ENCODE data around the gene PLS1. TPM values are rescaled to one million over a fixed set of nuclear protein-coding genes. Genes with fewer than 3 reads are reported as not detected.

PLS1 gene
- total RNA-seq, 4 donors from 2014 or later = 13.3 to 21.3 (median 16.8) TPM

DNA sequence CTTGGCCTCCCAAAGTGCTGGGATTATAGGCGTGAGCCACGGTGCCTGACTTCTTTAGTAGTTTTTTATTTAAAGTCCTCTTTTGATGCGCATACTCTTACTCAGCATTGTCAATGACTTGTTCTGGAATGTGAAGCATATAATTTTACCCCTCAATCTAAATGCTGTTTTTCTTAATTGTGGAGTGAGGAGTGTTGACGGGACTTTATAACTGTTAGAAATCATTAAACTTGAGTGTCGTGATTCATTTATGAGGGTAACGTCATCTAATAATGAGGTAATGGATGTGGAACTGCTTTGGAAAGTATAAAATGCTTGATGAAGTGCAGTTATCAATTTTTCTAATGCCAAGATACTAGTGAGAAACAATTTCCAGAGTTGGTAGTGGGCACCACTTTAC lies 48.3 kb downstream of the PLS1 start:
- no peak for DNase-seq
- WGBS, 2 donors = 80% methylated on average over 6 of the region's 6 CpGs
- TF ChIP-seq, protein P1, sequence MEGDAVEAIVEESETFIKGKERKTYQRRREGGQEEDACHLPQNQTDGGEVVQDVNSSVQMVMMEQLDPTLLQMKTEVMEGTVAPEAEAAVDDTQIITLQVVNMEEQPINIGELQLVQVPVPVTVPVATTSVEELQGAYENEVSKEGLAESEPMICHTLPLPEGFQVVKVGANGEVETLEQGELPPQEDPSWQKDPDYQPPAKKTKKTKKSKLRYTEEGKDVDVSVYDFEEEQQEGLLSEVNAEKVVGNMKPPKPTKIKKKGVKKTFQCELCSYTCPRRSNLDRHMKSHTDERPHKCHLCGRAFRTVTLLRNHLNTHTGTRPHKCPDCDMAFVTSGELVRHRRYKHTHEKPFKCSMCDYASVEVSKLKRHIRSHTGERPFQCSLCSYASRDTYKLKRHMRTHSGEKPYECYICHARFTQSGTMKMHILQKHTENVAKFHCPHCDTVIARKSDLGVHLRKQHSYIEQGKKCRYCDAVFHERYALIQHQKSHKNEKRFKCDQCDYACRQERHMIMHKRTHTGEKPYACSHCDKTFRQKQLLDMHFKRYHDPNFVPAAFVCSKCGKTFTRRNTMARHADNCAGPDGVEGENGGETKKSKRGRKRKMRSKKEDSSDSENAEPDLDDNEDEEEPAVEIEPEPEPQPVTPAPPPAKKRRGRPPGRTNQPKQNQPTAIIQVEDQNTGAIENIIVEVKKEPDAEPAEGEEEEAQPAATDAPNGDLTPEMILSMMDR (IDR thresholded peaks at IDR 0.05) = no peak
- TF ChIP-seq POLR2A (IDR thresholded peaks at IDR 0.05) = no peak
- Histone ChIP-seq H3K4me3 (replicated peaks in 1 of 3) (no peak overlapping the region), H3K9me3 (no peaks in the 10 kb centered on the region), H3K36me3 (no peaks in the 10 kb centered on the region), H3K27ac (no peak overlapping the region), H3K4me1 (no peaks in the 10 kb centered on the region), H3K27me3 (no peaks in the 10 kb centered on the region)
- intact Hi-C loops (cut with DNase I) = no loop called here

DNA sequence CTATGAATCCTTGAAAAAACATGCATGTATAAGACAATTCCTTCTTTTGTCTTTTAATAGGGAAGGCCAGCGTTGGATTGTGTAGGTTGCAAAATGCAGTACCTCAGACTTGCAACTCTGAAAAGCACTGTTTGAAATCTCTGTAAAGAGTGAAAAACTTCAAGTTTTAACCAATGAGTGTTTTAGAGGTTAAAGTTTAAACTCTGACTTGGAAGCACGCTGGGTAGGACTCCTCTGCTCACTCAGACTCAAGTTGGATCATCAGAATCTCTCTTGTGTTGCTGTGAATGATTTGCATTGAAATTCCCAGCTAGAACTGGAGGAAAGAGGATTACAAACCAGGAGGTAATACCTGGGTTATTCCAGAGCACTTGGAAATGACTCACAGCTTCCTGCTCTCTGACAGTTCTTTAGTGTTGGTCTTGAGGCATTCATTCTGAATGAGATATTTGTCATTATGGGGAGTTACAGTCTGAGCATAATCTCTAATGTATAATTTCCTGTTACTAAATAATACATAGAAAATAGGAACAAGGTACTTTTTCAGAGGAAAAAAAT lies 49.1 kb downstream of the PLS1 start:
- no peak for TF ChIP-seq POLR2A (IDR thresholded peaks at IDR 0.05)
- TF ChIP-seq, protein P1 (IDR thresholded peaks at IDR 0.05) = no peak
- WGBS, 2 donors = 78 to 79% methylated on average over 2 of the region's 2 CpGs
- no peaks in the 10 kb centered on the region for H3K36me3 ChIP-seq
- H3K4me3 ChIP-seq (replicated peaks in 1 of 3) = no peak overlapping the region
- no peak overlapping the region for H3K27ac ChIP-seq
- no peaks in the 10 kb centered on the region for H3K9me3 ChIP-seq
- no peaks in the 10 kb centered on the region for H3K27me3 ChIP-seq
- intact Hi-C loops (cut with DNase I) = no loop called here
- no peak for DNase-seq
- no peaks in the 10 kb centered on the region for H3K4me1 ChIP-seq

DNA sequence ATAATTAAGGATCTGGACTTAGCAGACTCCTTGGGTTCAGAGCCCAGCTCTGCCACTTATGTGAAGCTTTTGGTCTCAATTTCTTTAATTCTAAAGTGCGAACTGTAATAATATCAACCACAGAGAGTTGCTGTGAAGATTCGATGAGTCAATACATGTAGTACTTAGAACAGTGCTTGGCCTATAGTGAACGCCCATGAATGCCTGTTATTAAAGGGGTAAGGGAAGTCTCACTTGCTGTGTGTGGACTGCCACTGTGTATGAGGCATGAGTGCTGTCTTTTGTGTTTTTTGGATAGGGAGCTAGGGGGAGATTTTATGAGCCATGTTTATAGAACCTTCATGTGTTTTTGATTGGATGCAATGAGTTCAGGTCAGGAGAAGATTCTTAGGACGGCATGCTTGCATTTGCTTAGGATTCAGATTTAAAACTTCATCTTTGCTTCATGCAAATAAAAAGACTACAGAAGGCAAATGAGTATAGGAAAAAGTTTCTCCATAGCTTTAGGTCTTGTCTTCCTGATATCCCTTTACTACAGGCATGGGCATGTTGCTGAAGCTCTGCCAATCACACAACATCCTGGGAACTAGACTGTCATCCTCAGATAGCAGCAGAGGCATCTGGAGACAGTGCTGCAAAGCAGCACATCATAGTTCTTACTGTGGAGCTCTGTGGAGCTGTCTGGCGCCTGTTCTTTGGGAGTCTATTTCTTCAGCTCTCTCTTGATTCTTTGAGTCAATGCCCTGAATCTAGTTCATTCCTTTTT lies 50.0 kb downstream of the PLS1 start:
- WGBS, 2 donors = 91 to 93% methylated on average over 5 of the region's 5 CpGs
- H3K36me3 ChIP-seq = no peaks in the 10 kb centered on the region
- H3K4me3 ChIP-seq (replicated peaks in 1 of 3) = no peak overlapping the region
- H3K4me1 ChIP-seq = no peaks in the 10 kb centered on the region
- H3K27ac ChIP-seq = no peak overlapping the region
- no peaks in the 10 kb centered on the region for H3K9me3 ChIP-seq
- intact Hi-C loops (cut with DNase I) = no loop called here
- TF ChIP-seq, protein P1 (IDR thresholded peaks at IDR 0.05) = no peak
- no peak for TF ChIP-seq POLR2A (IDR thresholded peaks at IDR 0.05)
- no peaks in the 10 kb centered on the region for H3K27me3 ChIP-seq
- no peak for DNase-seq

DNA sequence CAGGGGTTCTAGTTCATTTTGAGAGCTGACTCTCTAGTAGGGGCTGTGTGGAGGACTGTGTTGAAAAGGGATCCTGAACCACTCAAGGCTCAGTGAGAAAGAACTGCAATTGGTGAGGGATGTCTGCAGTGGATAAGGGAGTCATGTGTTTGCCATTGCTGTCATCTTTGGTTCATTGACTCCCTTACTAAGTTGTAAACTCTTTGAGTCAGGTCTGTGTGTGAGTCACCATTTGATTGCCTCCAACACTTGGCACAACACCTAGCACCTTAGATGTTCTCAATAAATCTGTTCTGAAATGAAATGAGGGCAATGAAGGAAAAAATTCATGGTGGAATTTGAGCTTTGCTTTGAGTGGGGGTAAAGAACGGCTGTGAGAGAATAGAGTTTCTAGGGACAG lies 51.7 kb downstream of the PLS1 start:
- WGBS, 2 donors = 67 to 76% methylated on average over 1 of the region's 1 CpG
- Histone ChIP-seq H3K27me3 (no peaks in the 10 kb centered on the region), H3K36me3 (no peaks in the 10 kb centered on the region), H3K4me3 (replicated peaks in 1 of 3) (no peak overlapping the region), H3K27ac (no peak overlapping the region), H3K9me3 (no peaks in the 10 kb centered on the region), H3K4me1 (no peaks in the 10 kb centered on the region)
- no peak for TF ChIP-seq POLR2A (IDR thresholded peaks at IDR 0.05)
- TF ChIP-seq, protein P1 (IDR thresholded peaks at IDR 0.05) = no peak
- intact Hi-C loops (cut with DNase I) = no loop called here
- no peak for DNase-seq

DNA sequence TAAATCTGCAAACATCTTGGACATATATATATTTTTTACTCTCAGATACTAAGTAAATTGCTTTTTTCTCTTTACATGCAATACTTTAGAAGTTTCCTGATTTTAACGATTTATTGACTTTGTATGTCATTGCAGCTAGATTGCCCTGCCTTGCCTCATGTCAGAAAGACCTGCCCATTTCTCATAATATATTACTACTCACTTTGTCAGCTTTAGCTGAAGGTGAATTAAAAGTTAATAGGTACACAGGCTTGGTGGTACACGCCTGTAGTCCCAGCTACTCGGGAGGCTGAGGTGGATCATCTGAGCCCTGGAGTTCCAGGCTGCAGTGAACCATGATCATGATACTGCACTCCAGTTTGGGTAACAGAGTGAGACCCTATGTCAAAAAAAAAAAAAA lies 52.8 kb downstream of the PLS1 start:
- Histone ChIP-seq H3K9me3 (no peaks in the 10 kb centered on the region), H3K27me3 (no peaks in the 10 kb centered on the region), H3K36me3 (no peaks in the 10 kb centered on the region), H3K4me3 (replicated peaks in 1 of 3) (no peak overlapping the region), H3K4me1 (no peaks in the 10 kb centered on the region), H3K27ac (no peak overlapping the region)
- intact Hi-C loops (cut with DNase I) = no loop called here
- DNase-seq = no peak
- 91 to 98% methylated on average over 3 of the region's 3 CpGs for WGBS, 2 donors
- TF ChIP-seq, protein P1 (IDR thresholded peaks at IDR 0.05) = no peak
- no peak for TF ChIP-seq POLR2A (IDR thresholded peaks at IDR 0.05)
